GM12892 (cell line): ENCODE measurements around the gene PSENEN.

Source experiments
- DNase-seq: peaks from one replicate; pipeline ENCODE4 v3.0.0; 2011; ENCODE audit not compliant: insufficient read length
- FAIRE-seq: peaks from 2 replicates; lab custom pipeline; 2011; peaks lifted over from hg19 to GRCh38; lab: Jason Lieb, UNC
- POLR2A ChIP-seq: IDR thresholded peaks from 2 replicates; pipeline ENCODE4 v1.6.1; 2011; ENCODE audit warnings: low read depth, low read length, control low read depth
- POLR2AphosphoS5 ChIP-seq: IDR thresholded peaks from 2 replicates; pipeline ENCODE4 v1.6.1; 2011; ENCODE audit warnings: low read depth, low read length, control low read depth
- TAF1 ChIP-seq: IDR thresholded peaks from 2 replicates; pipeline ENCODE4 v1.6.1; 2011; ENCODE audit warnings: low read depth, mild to moderate bottlenecking, control low read depth, low read length, borderline replicate concordance

The PSENEN gene

DNA sequence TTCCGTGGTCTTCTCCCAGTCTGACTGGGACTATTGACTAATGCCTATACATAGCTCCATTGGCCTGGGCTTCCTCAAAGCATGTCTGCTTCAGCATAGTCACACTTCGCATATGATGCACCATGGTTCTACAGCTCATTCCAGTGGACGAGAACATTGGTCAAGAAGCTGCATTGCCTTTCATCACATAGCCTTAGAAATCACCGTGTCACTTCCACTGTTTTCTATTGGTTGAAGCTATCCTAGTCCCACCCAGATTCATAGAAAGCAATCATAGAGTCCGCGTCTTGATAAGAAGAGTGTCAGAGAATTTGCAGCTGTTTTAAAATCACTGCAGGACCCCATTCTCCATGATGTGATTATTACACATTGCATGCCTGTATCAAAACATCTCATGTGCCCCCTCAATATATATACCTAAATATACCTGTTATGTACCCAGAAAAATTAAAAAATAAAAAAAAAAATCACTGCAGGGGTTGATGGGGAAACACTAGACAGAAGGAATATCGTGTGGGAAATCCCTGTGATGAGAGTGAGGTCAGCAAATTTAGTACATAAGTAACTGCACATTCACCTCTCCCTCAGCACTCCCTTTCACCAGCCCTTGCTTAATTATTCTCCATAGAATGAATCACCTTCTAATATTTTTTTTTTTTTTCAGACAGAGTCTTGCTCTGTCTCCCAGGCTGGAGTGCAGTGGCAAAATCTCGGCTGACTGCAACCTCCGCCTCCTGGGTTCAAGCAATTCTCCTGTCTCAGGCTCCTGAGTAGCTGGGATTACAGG, 27.8 kb downstream of the PSENEN start:
- no peak for FAIRE-seq
- no peak for DNase-seq
- TF ChIP-seq POLR2A (no peak), POLR2AphosphoS5 (no peak), TAF1 (no peak)

DNA sequence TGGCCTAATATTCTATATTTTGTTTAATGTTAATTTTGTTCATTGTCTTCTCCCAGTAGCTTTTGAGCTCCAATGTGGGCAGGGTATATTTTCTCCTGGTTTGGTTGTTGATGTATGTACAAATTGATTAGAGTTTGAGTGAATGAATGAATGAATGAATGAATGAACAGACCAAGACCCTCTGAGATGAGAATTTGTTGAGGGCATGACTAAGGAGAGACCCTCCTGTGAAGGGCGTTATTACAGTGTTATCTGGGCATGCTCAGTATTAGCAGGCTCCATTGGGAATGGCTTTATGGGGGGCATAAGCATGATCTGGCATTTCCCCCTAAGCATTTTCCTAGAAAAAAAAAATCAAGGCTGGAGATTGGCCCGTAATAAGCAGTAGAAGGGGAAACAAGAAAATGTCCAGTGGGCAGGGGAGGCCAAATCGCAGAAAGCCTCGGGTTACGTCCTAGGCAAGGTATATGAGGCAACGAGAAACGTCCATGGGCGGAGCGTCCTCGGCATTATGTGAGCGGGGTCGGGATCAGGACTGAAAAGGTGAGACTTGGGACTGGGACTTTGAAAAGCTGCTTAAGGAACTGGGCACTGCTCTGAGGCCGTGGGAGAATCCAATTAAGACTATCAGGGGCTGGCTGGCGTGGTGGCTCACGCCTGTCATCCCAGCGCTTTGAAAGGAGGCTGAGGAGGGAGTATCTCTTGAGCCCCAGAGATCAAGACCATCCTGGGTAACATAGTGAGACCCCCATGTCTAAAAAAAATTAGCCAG, 29.0 kb downstream of the PSENEN start:
- TF ChIP-seq POLR2AphosphoS5 (no peak), TAF1 (no peak), POLR2A (no peak)
- no peak for FAIRE-seq
- DNase-seq: no peak

DNA sequence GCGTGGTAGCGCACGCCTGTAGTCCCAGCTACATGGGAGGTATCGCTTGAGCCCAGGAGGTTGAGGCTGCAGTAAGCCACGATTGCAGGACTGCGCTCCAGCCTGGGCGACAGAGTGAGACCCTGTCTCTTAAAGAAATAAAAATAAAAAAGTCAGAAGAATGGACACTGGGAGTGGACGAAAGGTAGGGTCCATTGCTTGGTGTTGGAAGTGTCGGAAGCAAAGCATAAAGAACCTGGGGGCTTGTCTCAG, 29.5 kb downstream of the PSENEN start:
- TF ChIP-seq POLR2A (no peak), TAF1 (no peak), POLR2AphosphoS5 (no peak)
- FAIRE-seq: no peak

DNA sequence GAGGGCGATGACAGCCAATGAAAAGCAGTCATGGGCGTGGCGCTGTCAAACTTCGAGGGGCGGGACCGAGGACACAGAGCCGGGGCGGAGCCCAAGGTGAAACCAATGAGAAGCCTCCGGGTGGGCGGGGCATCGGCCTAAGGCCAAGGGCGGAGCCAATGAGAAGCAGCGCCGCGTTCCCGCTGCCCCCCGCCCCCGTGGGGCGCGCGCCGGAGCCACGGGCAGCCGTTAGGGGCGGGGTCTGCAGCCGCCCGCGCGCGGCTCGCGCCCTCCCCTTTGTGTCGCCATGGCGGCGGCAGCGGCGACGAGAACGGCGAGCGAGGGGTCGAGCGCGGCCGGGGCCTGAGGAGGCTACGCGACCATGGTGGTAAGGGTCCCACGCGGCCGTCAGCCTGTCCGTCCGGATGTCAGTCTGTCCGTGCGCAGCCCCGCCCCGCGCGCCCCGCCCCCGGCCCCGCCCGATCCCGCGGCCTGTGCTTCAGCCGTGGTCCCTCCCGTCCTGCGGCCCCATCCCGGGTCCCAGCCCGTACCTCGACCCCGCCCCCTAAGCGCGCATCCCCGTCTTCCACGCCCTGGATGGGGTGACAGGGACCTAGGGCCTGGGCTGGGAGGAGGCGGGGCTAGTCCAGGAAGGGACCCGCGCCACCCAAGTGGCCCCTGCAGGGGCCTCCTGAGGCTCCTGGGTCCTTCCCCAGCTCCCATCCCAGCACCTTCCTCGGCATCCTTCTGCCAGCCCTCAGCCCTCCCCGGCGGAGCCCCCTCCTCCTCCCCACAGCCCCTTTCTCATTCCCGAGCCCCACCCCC, 30.0 kb downstream of the PSENEN start, which contains the start of gene ARHGAP33:
TSS of gene ARHGAP33 (plus strand) at position 267 of the 804 bp plus-strand sequence. CDS start at position 362, 95 bp downstream.
- TF ChIP-seq POLR2A: peak; percentile 67; the same call in 1 of the 2 replicates
- TF ChIP-seq POLR2AphosphoS5: no peak
- DNase-seq (peak; percentile 98), FAIRE-seq (peak; percentile 88)

More for the DNA sequence above, 29.5 kb downstream of the PSENEN start:
- no peak for DNase-seq

DNA sequence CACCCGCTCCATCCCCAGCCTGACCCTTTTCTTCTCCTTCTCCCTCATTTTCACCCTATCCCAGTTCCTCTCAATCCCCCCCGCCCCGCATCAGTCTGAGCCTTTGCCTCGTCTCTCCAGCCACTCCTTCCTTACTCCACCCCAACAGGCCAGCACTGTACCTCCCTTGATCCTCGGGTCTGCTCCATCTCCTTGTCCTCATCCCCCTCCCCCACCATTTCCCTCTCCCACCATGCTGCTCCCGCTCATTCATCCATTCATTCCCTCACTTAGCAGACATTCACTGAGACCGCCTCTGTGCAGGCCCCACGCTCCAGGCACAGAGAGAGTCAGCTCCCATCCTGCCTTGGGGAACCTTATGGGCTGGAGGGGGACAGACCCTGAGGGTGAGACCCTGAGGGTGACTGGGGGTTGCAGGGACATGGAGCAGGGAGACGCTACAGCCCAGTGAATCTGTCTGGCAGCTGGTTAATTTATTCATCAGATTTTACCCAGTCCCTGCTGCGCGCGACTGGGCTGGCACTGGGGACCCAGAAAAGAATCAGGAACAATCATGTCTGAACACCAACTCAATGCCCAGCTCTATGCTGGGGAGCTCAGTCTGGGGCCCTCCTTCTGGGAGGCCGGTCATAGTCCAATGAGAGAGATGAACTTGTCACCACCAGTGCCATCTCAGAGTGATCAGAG, 30.8 kb downstream of the PSENEN start:
- no peak for DNase-seq
- TF ChIP-seq TAF1 (no peak), POLR2A (no peak), POLR2AphosphoS5 (no peak)
- FAIRE-seq: peak; percentile 33

DNA sequence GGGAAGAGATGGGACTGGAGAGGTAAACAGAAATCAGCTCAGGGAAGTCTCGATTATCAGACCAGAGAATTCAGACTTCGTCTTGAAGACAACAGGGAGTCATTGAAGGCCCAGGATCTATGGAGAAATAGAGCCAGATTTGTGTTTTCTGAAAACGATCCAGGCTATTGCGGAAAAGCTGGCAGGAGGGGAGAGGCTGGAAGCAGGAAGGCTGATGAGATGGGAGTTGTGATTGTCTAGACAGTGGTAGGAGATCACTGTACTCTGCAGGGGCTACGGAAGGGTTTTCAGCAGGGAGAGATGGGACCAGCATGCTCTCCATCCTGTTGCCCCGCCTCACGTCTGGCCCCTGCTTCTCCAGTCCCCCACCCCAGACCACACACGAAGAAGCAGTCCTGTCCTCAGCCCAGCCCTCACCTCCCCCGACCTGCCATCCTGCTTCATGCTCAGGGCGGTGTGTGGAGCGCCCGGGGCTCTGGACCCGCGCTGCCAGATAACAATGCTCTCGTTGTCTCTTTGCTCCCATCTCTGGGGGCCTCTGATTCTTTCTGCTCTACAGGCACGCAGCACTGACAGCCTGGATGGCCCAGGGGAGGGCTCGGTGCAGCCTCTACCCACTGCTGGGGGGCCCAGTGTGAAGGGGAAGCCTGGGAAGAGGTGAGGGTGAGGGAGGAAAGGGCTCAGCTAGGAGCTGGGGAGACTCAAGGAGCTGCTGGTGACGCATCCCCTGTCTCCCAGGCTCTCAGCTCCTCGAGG, 31.8 kb downstream of the PSENEN start:
- DNase-seq (no peak), FAIRE-seq (peak; percentile 36)
- TF ChIP-seq POLR2AphosphoS5: no peak
- TF ChIP-seq TAF1: no peak

DNA sequence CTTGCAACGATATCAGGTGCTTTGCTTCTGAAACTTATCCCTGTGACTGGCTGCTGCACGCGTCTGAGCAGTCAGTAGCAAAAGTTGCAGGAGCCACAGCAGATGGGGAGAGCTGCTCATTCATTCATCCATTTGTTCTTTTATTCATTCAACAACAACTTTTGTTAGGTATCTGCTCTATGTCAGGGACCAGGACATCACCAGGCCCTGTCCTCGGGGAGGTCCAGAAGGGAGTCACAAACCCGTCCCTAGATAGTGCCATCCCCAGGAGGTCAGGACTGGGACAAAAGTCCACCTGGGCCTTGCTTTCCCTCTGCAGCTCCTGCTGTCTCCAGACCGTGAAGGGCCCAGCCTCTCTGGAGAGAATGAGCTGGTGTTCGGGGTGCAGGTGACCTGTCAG, 32.5 kb downstream of the PSENEN start:
- TF ChIP-seq POLR2A: no peak
- TF ChIP-seq TAF1: no peak
- no peak for TF ChIP-seq POLR2AphosphoS5
- DNase-seq (no peak), FAIRE-seq (no peak)

DNA sequence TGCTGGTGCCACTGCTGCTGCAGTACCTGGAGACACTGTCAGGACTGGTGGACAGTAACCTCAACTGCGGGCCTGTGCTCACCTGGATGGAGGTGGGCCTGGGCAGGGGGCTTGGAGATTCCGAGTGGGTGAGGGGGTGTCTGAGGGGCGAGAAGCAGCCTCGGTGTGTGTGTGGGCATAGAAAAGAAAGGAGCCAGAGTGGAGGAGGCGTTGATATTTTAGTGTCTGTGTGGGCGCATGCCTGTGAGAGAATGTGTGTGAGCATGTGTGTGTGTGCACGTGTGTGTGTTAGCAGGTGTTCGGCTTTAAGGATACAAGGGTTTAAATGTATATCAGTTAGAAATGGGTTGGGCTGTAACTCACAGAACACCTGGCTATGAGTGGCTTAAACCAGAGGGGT, 33.6 kb downstream of the PSENEN start:
- DNase-seq (no peak), FAIRE-seq (no peak)
- TF ChIP-seq TAF1: no peak
- TF ChIP-seq POLR2AphosphoS5: no peak
- no peak for TF ChIP-seq POLR2A

DNA sequence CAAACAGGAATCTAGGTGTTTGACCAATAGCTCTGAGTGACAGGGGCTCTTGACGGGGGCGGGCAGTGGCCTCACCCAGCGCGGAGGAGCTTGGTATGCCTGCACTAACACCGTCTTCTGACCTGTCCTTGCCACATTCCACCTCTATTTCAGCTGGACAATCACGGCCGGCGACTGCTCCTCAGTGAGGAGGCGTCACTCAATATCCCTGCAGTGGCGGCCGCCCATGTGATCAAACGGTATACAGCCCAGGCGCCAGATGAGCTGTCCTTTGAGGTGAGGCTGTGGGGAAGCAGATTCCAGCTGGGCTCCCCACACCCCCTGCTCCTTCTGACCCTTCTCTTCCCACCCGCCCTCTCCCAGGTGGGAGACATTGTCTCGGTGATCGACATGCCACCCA, 34.6 kb downstream of the PSENEN start:
- FAIRE-seq: no peak
- TF ChIP-seq TAF1 (no peak), POLR2AphosphoS5 (no peak), POLR2A (no peak)
- DNase-seq: no peak

DNA sequence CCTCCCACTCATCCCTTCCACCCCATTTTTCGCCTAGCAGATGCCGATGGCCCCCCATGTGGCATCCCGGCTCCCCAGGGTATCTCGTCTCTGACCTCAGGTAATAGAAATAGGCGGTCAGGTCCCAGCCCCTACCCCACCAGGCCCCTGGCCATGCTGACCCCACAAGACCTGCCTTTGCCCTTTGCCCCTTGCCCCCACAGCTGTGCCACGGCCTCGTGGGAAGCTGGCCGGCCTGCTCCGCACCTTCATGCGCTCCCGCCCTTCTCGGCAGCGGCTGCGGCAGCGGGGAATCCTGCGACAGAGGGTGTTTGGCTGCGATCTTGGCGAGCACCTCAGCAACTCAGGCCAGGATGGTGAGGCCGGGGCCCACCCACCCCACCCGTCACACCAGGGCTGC, 35.3 kb downstream of the PSENEN start:
- DNase-seq (no peak), FAIRE-seq (no peak)
- TF ChIP-seq TAF1: no peak
- no peak for TF ChIP-seq POLR2A
